Measurements from ENCODE around the gene RXRA.

The RXRA gene

GRCh38 chr9:134404376-134405358 is 78.4 kb downstream of the RXRA start:
- no peak for DNase-seq

- DNase-seq, result no peak
Observed at GRCh38 chr9:134405527-134405926, 79.3 kb downstream of the RXRA start.

GRCh38 chr9:134406366-134407120 is 80.3 kb downstream of the RXRA start:
- no peak for DNase-seq

GRCh38 chr9:134407121-134407779 is 81.0 kb downstream of the RXRA start:
- peak; percentile 92 for DNase-seq

GRCh38 chr9:134408389-134408788 is 82.1 kb downstream of the RXRA start:
- no peak for DNase-seq

GRCh38 chr9:134408939-134409737 is 82.9 kb downstream of the RXRA start:
- DNase-seq, result no peak

GRCh38 chr9:134410071-134410834 is 84.0 kb downstream of the RXRA start:
- DNase-seq, result no peak

- no peak for DNase-seq
Observed at GRCh38 chr9:134410835-134411217, 84.6 kb downstream of the RXRA start.

GRCh38 chr9:134411440-134412297 is 85.4 kb downstream of the RXRA start:
- no peak for DNase-seq

GRCh38 chr9:134412298-134412711 is 86.0 kb downstream of the RXRA start:
- DNase-seq, result no peak

- no peak for DNase-seq
Observed at GRCh38 chr9:134413112-134413715, 87.0 kb downstream of the RXRA start.

GRCh38 chr9:134413890-134414623 is 87.8 kb downstream of the RXRA start:
- DNase-seq, result no peak

- no peak for DNase-seq
Observed at GRCh38 chr9:134414900-134415425, 88.7 kb downstream of the RXRA start.

- DNase-seq, result no peak
Observed at GRCh38 chr9:134416385-134417015, 90.2 kb downstream of the RXRA start.

- no peak for DNase-seq
Observed at GRCh38 chr9:134418354-134418753, 92.1 kb downstream of the RXRA start.

- peak; percentile 66 for DNase-seq
Observed at GRCh38 chr9:134419000-134419683, 92.9 kb downstream of the RXRA start.

GRCh38 chr9:134419684-134420076 is 93.4 kb downstream of the RXRA start:
- DNase-seq, result no peak

- DNase-seq, result no peak
Observed at GRCh38 chr9:134420281-134420845, 94.1 kb downstream of the RXRA start.

Data from right hindlimb (tissue), 1 donor.